Mammary epithelial cell (primary cell): Measurements from ENCODE around the gene TSPEAR.

Experiments
- CTCF ChIP-seq, 2 donors: IDR thresholded peaks in 1 of 2; conservative IDR thresholded peaks in 1 of 2; 2 replicates each; pipeline ENCODE4 v1.5.1; 2011 to 2012; ENCODE audit warnings: inconsistent platforms in 2 of 2, low read length in 2 of 2, mild to moderate bottlenecking in 2 of 2, control low read depth in 1 of 2, low read depth in 1 of 2; ENCODE audit not compliant: insufficient read depth in 1 of 2; ENCODE audit errors: extremely low read depth in 1 of 2
- EZH2 ChIP-seq: IDR thresholded peaks from 2 replicates; pipeline ENCODE4 v1.6.1; 2012; ENCODE audit warnings: low read length, inconsistent platforms, borderline replicate concordance

DNA sequence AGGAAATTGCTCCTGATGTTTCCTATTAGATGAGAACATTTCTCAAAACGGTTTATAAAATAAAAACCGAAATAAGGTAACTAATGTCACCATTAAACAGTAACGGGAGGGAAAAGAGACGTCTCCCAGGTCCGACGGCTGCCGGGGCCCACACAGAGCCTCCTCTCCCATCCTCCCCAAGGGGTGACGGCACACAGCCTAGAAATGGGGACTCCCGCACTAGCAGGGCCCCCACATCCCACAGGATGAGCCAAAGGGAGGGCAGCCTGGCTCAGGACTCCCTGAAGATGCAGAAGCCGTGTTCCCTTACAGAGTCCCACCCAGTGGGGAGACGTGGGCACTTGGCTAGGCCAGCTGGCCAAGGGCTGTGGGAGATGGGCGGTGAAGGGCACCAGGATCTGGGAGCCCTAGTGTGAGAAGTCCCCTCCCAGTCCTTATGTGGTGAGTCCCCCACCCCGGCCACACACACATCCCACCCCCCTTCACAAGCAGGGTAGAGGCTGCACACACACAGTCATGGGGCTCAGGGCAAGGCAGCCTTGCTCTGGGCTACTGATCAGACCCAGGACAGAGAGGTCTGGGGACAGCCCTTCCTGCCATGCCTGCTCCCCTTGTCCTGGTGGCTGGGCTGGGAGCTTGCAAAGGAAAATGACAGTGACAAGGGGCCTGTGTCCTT, 156.0 kb downstream of the TSPEAR start:
- no peak for TF ChIP-seq EZH2
- no peak for TF ChIP-seq CTCF (conservative IDR thresholded peaks at IDR 0.05 in 1 of 2, IDR thresholded peaks at IDR 0.05 in 1 of 2; ENCODE audit: extremely low read depth in 1 of 2, insufficient read depth in 1 of 2, low read depth in 1 of 2, low read length in 2 of 2)
